Epithelial cell of proximal tubule (primary cell): ENCODE results near the gene DDX50. TPM values are rescaled to one million over a fixed set of nuclear protein-coding genes. Genes with fewer than 3 reads are reported as not detected.
"Not testable (repeated sequence)": the region's sequence is repeated elsewhere in the genome, so short reads cannot be mapped to it uniquely, and the experiment has no call there.

Experiments used
- DNase-seq: peaks from one replicate; pipeline ENCODE4 v3.0.0-alpha.2; 2011; ENCODE audit warnings: low read depth
- H3K4me3 ChIP-seq: 2 replicates; pipeline ENCODE4 v1.5.1; 2011; ENCODE audit warnings: low read depth, mild to moderate bottlenecking, low read length
- total RNA-seq: library from RNA; depleted of rRNA; stranded (reverse); fragments of >200 nt; gene quantifications from 2 replicates; pipeline ENCODE4 v1.2.3, GENCODE V29; 2015
- TF ChIP-seq, protein P1 (sequence below): conservative IDR thresholded peaks from 2 replicates; pipeline ENCODE4 v1.5.1; 2012; ENCODE audit warnings: low read depth, mild to moderate bottlenecking, low read length

DDX50 gene, protein sequence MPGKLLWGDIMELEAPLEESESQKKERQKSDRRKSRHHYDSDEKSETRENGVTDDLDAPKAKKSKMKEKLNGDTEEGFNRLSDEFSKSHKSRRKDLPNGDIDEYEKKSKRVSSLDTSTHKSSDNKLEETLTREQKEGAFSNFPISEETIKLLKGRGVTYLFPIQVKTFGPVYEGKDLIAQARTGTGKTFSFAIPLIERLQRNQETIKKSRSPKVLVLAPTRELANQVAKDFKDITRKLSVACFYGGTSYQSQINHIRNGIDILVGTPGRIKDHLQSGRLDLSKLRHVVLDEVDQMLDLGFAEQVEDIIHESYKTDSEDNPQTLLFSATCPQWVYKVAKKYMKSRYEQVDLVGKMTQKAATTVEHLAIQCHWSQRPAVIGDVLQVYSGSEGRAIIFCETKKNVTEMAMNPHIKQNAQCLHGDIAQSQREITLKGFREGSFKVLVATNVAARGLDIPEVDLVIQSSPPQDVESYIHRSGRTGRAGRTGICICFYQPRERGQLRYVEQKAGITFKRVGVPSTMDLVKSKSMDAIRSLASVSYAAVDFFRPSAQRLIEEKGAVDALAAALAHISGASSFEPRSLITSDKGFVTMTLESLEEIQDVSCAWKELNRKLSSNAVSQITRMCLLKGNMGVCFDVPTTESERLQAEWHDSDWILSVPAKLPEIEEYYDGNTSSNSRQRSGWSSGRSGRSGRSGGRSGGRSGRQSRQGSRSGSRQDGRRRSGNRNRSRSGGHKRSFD
- 32.8 and 35.6 TPM in 2 replicates for total RNA-seq

DNA sequence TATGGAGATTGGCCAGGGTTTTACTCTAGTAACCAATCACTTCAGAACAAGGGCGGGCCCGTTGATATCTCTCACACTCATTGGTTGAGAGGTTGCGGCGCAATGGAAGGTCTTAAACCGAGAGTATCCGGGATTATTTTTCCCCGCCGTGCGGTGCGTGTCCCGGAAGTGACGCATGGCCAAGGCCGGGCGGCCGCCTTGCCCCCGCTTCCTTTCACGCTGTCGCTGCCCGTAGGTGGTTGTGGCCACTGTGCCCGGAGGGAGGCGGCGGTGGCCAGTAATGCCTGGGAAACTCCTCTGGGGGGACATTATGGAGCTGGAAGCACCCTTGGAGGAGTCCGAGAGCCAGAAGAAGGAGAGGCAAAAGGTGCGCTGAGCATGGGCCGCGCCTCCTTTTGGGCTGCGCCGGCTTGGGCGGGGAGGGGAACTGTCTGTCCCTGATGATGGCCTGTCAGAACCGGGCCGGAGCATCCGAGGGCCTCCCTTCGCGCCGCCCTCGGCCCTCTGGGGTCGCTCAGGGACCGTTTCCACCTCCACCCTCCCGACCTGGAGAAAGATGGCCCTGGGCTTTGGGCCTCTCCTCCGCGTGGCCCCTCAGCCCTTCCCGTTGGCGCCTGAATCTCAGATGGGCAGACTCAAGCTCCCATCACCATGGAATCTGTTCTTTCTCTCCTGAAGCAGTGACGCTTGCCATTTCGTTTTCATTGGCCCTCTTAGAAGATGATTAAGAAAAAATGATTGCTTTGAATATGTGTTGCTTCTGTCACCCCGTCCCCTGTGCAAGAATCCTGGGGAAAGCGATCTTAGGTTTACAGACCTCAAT, at the start of gene DDX50:
Gene DDX50, plus strand, starts transcription at position 211 of the 823 bp plus-strand sequence. Its CDS starts 70 bp downstream, at position 281.
- peak within 1 kb of the TSS; percentile 80 for H3K4me3 ChIP-seq
- TF ChIP-seq, protein P1, sequence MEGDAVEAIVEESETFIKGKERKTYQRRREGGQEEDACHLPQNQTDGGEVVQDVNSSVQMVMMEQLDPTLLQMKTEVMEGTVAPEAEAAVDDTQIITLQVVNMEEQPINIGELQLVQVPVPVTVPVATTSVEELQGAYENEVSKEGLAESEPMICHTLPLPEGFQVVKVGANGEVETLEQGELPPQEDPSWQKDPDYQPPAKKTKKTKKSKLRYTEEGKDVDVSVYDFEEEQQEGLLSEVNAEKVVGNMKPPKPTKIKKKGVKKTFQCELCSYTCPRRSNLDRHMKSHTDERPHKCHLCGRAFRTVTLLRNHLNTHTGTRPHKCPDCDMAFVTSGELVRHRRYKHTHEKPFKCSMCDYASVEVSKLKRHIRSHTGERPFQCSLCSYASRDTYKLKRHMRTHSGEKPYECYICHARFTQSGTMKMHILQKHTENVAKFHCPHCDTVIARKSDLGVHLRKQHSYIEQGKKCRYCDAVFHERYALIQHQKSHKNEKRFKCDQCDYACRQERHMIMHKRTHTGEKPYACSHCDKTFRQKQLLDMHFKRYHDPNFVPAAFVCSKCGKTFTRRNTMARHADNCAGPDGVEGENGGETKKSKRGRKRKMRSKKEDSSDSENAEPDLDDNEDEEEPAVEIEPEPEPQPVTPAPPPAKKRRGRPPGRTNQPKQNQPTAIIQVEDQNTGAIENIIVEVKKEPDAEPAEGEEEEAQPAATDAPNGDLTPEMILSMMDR = no peak
- DNase-seq = peak; percentile 94

DNA sequence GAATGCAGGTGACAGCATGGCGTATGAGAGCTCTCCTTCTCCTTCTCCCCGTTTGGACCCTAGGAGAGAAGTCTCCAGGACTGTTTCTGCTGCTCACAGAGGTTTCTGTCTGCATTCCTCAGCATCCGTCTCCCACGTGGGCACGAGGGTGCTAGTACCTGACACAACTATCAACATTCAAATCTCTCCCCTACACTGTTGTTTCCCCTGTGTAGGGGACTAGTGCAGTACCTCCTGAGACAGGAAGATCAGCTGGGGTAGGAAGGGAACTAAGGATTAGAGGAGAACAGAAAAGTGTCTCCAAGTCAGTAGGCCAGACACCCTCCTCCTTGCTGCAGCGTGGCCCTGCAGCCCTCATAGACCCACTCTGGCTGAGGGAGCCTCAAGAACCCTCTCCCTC, 44.8 kb upstream of the DDX50 start:
- no peak overlapping the region for H3K4me3 ChIP-seq
- TF ChIP-seq, protein P1 = no peak
- DNase-seq = no peak

DNA sequence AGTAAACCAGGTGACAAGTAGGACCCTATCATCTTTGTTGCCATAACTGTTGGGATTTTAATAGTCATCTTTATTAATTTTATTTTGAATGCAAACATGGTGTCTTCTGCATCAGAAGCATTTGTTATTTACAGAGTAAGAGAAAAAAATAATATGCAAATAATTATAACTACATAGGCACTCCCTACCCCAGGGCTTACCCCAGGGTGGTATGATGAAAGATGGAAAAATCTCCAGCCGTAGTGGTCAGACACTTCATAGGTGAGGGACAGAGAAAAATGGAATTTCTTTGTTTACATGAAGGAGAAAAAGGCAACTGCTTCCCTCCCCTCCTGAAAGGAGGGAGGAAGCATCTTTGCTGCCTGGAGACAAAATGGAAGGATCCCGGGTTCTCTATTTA, 44.1 kb upstream of the DDX50 start:
- no peak for DNase-seq
- H3K4me3 ChIP-seq = no peak overlapping the region
- TF ChIP-seq, protein P1 = no peak

DNA sequence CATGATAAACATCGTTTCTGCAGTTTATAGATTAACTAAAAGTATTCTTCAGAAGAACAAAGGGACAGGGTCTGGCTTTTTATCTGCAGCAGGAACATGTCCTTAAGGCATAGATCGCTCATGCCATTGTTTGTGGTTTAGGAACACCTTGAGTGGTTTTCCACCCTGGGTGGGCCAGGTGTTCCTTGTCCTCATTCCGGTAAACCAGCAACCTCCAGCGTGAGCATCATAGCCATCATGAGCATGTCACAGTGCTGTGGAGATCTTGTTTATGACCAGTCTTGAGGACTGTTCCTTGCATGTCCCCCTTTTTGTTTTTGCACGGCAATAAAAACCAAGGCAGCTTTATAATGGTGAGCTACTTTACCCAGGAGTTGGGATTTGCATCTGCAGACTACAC, 39.9 kb upstream of the DDX50 start:
- TF ChIP-seq, protein P1 = no peak
- no peak for DNase-seq
- H3K4me3 ChIP-seq = no peak overlapping the region

DNA sequence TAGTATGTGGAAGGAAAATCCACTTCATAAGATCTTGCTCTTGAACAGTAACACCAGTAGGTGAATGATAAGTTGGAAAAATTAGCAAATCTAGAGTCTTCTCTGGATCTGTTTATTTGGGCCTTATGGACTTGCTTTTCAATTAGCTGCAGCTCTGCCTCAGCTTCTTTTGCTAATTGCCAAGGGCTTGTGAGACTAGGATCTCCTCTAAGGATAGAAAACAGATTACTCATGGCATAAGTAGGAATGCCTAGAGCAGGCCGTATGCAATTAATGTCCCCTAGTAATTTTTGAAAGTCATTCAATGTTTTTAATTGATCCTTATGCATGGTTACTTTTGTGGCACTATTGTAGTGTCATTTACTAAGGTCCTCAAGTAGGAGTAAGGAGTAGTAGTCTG, 36.5 kb upstream of the DDX50 start:
- H3K4me3 ChIP-seq = no peak overlapping the region
- DNase-seq = no peak
- TF ChIP-seq, protein P1 = no peak

DNA sequence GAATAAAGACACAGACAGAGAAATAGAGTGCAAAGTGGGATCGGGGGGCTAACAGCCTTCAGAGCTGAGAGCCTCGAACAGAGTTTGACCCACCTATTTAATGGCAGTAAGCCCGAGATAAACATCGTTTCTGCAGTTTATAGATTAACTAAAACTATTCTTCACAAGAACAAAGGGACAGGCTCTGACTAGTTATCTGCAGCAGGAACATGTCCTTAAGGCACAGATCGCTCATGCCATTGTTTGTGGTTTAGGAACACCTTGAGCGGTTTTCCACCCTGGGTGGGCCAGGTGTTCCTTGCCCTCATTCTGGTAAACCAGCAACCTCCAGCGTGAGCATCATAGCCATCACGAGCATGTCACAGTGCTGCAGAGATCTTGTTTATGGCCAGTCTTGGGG, 32.9 kb upstream of the DDX50 start:
- DNase-seq = not testable (repeated sequence)

DNA sequence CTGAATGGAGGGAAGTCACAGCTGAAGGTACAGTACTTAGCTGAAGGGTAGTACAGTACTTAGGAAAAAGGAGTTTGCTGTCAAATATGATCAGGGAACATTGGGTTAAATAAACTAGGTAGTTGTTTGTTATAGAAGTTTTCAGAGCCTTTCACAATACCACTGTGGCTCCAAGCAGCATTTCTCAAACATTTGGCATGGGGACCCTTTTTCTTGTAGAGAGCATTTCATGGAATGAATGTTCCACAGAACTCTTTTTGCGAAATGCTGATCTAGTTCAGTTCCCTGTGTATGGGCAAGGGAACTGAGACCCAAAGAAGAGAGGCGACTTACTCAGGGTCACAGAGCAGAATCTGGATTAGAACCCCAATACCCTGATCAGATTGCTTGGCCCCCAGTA, 31.5 kb upstream of the DDX50 start:
- TF ChIP-seq, protein P1 = no peak
- H3K4me3 ChIP-seq = no peak overlapping the region
- no peak for DNase-seq

More for the DNA sequence above, 32.9 kb upstream of the DDX50 start:
- not testable (repeated sequence) for H3K4me3 ChIP-seq
